SK-N-SH treated with all-trans-retinoic acid at 6 μM for 48 hours (cell line): ENCODE results near the gene LEMD2.
A peak's percentile ranks its signal among the peaks of the same experiment; 100 is the strongest.

Experiments
- ATAC-seq: fragments of 200-7000 bp; cut with Tn5 transposase; 3 replicates; pipeline ENCODE4 v1.9.1; 2020; ENCODE audit warnings: mild to moderate bottlenecking, moderate library complexity
- ARNTL ChIP-seq: fragments of 450-650 bp; formaldehyde crosslinking; IDR thresholded peaks from 2 replicates; pipeline ENCODE4 v1.5.0; 2020; ENCODE audit warnings: low read depth, mild to moderate bottlenecking, moderate library complexity, borderline replicate concordance
- BACH2 ChIP-seq: fragments of 250-450 bp; sonication (Bioruptor Pico); IDR thresholded peaks from 2 replicates; pipeline ENCODE4 v1.9.0; 2021; ENCODE audit warnings: mild to moderate bottlenecking, borderline replicate concordance
- CREB5 ChIP-seq: fragments of 250-450 bp; sonication (Bioruptor Pico); IDR thresholded peaks from 2 replicates; pipeline ENCODE4 v1.5.1; 2020; ENCODE audit warnings: low read depth, mild to moderate bottlenecking, moderate library complexity
- CSDC2 ChIP-seq: fragments of 250-450 bp; sonication (Bioruptor Pico); IDR thresholded peaks from 2 replicates; pipeline ENCODE4 v1.5.0; 2020; ENCODE audit warnings: mild to moderate bottlenecking, moderate library complexity
- GLIS3 ChIP-seq: fragments of 250-450 bp; sonication (Bioruptor Pico); IDR thresholded peaks from 2 replicates; pipeline ENCODE4 v1.5.0; 2020; ENCODE audit warnings: mild to moderate bottlenecking, moderate library complexity
- ISL1 ChIP-seq: fragments of 250-450 bp; sonication (Bioruptor Pico); IDR thresholded peaks from 2 replicates; pipeline ENCODE4 v2.1.2; 2022; ENCODE audit warnings: mild to moderate bottlenecking, moderate library complexity
- OSR1 ChIP-seq: fragments of 250-450 bp; sonication (Bioruptor Pico); IDR thresholded peaks from 2 replicates; pipeline ENCODE4 v1.8.0; 2022; ENCODE audit warnings: moderate library complexity, mild to moderate bottlenecking, inconsistent platforms
- PPARA ChIP-seq: fragments of 250-450 bp; sonication (Bioruptor Pico); IDR thresholded peaks from 2 replicates; pipeline ENCODE4 v1.5.0; 2020; ENCODE audit warnings: mild to moderate bottlenecking, borderline replicate concordance
- RARB ChIP-seq: fragments of 250-450 bp; sonication (Bioruptor Pico); IDR thresholded peaks from 2 replicates; pipeline ENCODE4 v1.8.0; 2021; ENCODE audit warnings: mild to moderate bottlenecking, moderate library complexity
- SNAI2 ChIP-seq: fragments of 250-450 bp; sonication (Bioruptor Pico); IDR thresholded peaks from 2 replicates; pipeline ENCODE4 v1.5.0; 2020; ENCODE audit warnings: mild to moderate bottlenecking, moderate library complexity
- TCF4 ChIP-seq: fragments of 250-450 bp; sonication (Bioruptor Pico); IDR thresholded peaks from 2 replicates; pipeline ENCODE4 v1.8.0; 2021; ENCODE audit warnings: mild to moderate bottlenecking, moderate library complexity, borderline replicate concordance
- TOX ChIP-seq: fragments of 250-450 bp; sonication (Bioruptor Pico); IDR thresholded peaks from 2 replicates; pipeline ENCODE4 v1.8.0; 2021; ENCODE audit warnings: mild to moderate bottlenecking, moderate library complexity, borderline replicate concordance
- ZC3H10 ChIP-seq: fragments of 250-450 bp; sonication (Bioruptor Pico); IDR thresholded peaks from 2 replicates; pipeline ENCODE4 v1.5.1; 2021; ENCODE audit warnings: mild to moderate bottlenecking, moderate library complexity
- ZFP3 ChIP-seq: fragments of 250-450 bp; sonication (Bioruptor Pico); IDR thresholded peaks from 2 replicates; pipeline ENCODE4 v1.5.0; 2020; ENCODE audit warnings: mild to moderate bottlenecking, moderate library complexity
- ZFP30 ChIP-seq: fragments of 450-650 bp; formaldehyde crosslinking; IDR thresholded peaks from 2 replicates; pipeline ENCODE4 v1.5.0; 2022; ENCODE audit warnings: mild to moderate bottlenecking, moderate library complexity
- ZNF565 ChIP-seq: fragments of 450-650 bp; formaldehyde crosslinking; conservative IDR thresholded peaks from 2 replicates; pipeline ENCODE4 v1.5.0; 2020; ENCODE audit warnings: low read depth, mild to moderate bottlenecking, moderate library complexity
- ZNF70 ChIP-seq: fragments of 450-650 bp; formaldehyde crosslinking; IDR thresholded peaks from 2 replicates; pipeline ENCODE4 v1.5.0; 2020; ENCODE audit warnings: mild to moderate bottlenecking, moderate library complexity
- ZNF8 ChIP-seq: fragments of 450-650 bp; formaldehyde crosslinking; IDR thresholded peaks from 2 replicates; pipeline ENCODE4 v1.5.0; 2020; ENCODE audit warnings: mild to moderate bottlenecking, moderate library complexity
- TF ChIP-seq, protein P1 (sequence below): fragments of 250-450 bp; sonication (Bioruptor Pico); IDR thresholded peaks from 2 replicates; pipeline ENCODE4 v1.5.0; 2020; ENCODE audit warnings: mild to moderate bottlenecking, moderate library complexity
- TF ChIP-seq, protein P2 (sequence below): fragments of 250-450 bp; sonication (Bioruptor Pico); IDR thresholded peaks from 2 replicates; pipeline ENCODE4 v1.8.0; 2020; ENCODE audit warnings: mild to moderate bottlenecking, moderate library complexity, borderline replicate concordance

The LEMD2 gene

GRCh38 chr6:33819021-33819420, 30.1 kb upstream of the LEMD2 start:
- ATAC-seq, result no peak
- TF ChIP-seq, protein P1, sequence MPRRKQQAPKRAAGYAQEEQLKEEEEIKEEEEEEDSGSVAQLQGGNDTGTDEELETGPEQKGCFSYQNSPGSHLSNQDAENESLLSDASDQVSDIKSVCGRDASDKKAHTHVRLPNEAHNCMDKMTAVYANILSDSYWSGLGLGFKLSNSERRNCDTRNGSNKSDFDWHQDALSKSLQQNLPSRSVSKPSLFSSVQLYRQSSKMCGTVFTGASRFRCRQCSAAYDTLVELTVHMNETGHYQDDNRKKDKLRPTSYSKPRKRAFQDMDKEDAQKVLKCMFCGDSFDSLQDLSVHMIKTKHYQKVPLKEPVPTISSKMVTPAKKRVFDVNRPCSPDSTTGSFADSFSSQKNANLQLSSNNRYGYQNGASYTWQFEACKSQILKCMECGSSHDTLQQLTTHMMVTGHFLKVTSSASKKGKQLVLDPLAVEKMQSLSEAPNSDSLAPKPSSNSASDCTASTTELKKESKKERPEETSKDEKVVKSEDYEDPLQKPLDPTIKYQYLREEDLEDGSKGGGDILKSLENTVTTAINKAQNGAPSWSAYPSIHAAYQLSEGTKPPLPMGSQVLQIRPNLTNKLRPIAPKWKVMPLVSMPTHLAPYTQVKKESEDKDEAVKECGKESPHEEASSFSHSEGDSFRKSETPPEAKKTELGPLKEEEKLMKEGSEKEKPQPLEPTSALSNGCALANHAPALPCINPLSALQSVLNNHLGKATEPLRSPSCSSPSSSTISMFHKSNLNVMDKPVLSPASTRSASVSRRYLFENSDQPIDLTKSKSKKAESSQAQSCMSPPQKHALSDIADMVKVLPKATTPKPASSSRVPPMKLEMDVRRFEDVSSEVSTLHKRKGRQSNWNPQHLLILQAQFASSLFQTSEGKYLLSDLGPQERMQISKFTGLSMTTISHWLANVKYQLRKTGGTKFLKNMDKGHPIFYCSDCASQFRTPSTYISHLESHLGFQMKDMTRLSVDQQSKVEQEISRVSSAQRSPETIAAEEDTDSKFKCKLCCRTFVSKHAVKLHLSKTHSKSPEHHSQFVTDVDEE (CRISPR knock-in tag), result no peak
- TF ChIP-seq, all 23 proteins: peak for 0

- TF ChIP-seq OSR1 (CRISPR knock-in tag) (no peak), TCF4 (CRISPR knock-in tag) (no peak), ZFP3 (no peak), BACH2 (no peak), ARNTL (CRISPR knock-in tag) (no peak), ZNF8 (no peak), CREB5 (no peak), ZNF565 (CRISPR knock-in tag) (no peak), ISL1 (CRISPR knock-in tag) (no peak), ZNF70 (no peak), SNAI2 (CRISPR knock-in tag) (no peak), ZFP30 (CRISPR knock-in tag) (no peak), PPARA (CRISPR knock-in tag) (no peak), TOX (CRISPR knock-in tag) (no peak), CSDC2 (CRISPR knock-in tag) (no peak)
- TF ChIP-seq, protein P1 (CRISPR knock-in tag), result no peak
- TF ChIP-seq, protein P2, sequence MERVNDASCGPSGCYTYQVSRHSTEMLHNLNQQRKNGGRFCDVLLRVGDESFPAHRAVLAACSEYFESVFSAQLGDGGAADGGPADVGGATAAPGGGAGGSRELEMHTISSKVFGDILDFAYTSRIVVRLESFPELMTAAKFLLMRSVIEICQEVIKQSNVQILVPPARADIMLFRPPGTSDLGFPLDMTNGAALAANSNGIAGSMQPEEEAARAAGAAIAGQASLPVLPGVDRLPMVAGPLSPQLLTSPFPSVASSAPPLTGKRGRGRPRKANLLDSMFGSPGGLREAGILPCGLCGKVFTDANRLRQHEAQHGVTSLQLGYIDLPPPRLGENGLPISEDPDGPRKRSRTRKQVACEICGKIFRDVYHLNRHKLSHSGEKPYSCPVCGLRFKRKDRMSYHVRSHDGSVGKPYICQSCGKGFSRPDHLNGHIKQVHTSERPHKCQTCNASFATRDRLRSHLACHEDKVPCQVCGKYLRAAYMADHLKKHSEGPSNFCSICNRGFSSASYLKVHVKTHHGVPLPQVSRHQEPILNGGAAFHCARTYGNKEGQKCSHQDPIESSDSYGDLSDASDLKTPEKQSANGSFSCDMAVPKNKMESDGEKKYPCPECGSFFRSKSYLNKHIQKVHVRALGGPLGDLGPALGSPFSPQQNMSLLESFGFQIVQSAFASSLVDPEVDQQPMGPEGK, result no peak
- TF ChIP-seq, all 23 proteins: peak for 0
Measured at GRCh38 chr6:33818293-33818692, 29.4 kb upstream of the LEMD2 start.

GRCh38 chr6:33817489-33817888, 28.6 kb upstream of the LEMD2 start:
- ATAC-seq, result no peak
- no peak for TF ChIP-seq SNAI2 (CRISPR knock-in tag)
- no peak for TF ChIP-seq CSDC2 (CRISPR knock-in tag)
- no peak for TF ChIP-seq ZNF565 (CRISPR knock-in tag)

More at GRCh38 chr6:33818293-33818692, 29.4 kb upstream of the LEMD2 start:
- no peak for ATAC-seq

DNA sequence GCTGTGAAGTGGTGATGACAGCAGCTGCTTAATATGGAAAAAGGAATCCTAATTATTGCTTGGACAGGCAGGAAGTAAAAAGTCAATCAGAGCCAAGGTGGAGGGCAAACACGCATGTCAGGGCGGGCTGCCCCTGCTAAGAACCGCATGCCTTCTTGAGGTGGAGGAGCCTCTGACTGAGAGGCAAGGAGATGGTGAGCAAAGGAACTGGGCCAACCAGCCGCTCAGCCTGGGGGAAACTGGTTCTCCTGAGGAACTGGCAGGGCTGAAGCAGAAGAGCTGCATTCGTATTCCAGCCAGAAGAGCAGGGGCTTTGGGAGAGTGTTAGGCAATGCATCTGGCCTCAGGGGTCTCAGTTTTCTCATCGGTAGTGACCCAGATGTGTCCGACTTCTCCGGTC, 28.0 kb upstream of the LEMD2 start:
- no peak for ATAC-seq
- TF ChIP-seq ZNF70 (no peak), ARNTL (CRISPR knock-in tag) (no peak), PPARA (CRISPR knock-in tag) (no peak), CSDC2 (CRISPR knock-in tag) (no peak)

DNA sequence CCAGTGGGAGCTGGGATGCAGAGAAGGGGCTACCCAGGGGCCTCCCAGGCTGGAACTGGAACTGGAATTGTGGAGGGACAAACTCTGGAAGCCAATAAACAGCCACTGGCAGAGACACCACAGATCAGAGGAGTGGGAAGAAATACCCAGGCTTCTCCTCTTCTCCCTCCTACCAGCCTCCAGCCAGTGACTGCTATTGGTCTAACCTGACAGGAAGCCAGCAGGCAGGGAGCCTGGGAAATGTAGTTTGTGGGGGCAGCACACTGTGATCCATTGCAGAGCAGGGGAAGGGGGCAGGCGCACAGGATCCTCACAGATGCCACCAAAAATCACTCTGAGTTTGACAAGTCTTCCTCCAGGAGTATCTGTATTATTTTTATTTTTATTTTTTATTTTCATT, 26.9 kb upstream of the LEMD2 start:
- TF ChIP-seq SNAI2 (CRISPR knock-in tag) (no peak), ZNF565 (CRISPR knock-in tag) (no peak), ZFP30 (CRISPR knock-in tag) (no peak), ZC3H10 (no peak), RARB (CRISPR knock-in tag) (no peak), BACH2 (no peak), GLIS3 (CRISPR knock-in tag) (no peak), ARNTL (CRISPR knock-in tag) (no peak)
- peak; percentile 96 for ATAC-seq
